CD8-positive, alpha-beta memory T cell (primary cell): ENCODE measurements around the gene PRAC2. TPM values are rescaled to one million over a fixed set of nuclear protein-coding genes. Genes with fewer than 3 reads are reported as not detected.

Source experiments
- CTCF ChIA-PET: fragments of 350-600 bp; sonication (Branson Sonifier 250); formaldehyde crosslinking; loops from one replicate; lab custom pipeline; 2021; ENCODE audit warnings: antibody characterized with exemption; lab: Charles Lee
- POLR2A ChIA-PET: fragments of 350-600 bp; sonication (Branson Sonifier 250); formaldehyde crosslinking; loops from one replicate; lab custom pipeline; 2021; ENCODE audit warnings: antibody characterized with exemption; lab: Charles Lee
- DNase-seq, 5 donors: peaks; one replicate each; pipeline versions ENCODE4 v3.0.0 to v3.0.0-alpha.2; 2020 to 2022; ENCODE audit warnings: mixed read lengths in 1 of 5
- H3K27ac ChIP-seq: one replicate; pipeline ENCODE4 v1.7.0; 2013; ENCODE audit warnings: low read depth, mild to moderate bottlenecking, low read length, moderate library complexity
- H3K27me3 ChIP-seq: 2 replicates; pipeline ENCODE4 v1.7.0; 2013; ENCODE audit warnings: low read length, mild to moderate bottlenecking; ENCODE audit not compliant: insufficient read depth, poor library complexity, severe bottlenecking
- H3K36me3 ChIP-seq: 2 replicates; pipeline ENCODE4 v1.7.0; 2013; ENCODE audit warnings: mild to moderate bottlenecking, low read length, moderate library complexity; ENCODE audit not compliant: insufficient read depth
- H3K4me1 ChIP-seq: 2 replicates; pipeline ENCODE4 v1.7.0; 2013; ENCODE audit warnings: mild to moderate bottlenecking, low read length, moderate library complexity; ENCODE audit not compliant: insufficient read depth
- H3K4me3 ChIP-seq: 2 replicates; pipeline ENCODE4 v1.7.0; 2013; ENCODE audit warnings: mild to moderate bottlenecking, low read length
- H3K9me3 ChIP-seq: 2 replicates; pipeline ENCODE4 v1.7.0; 2013; ENCODE audit warnings: mild to moderate bottlenecking, low read length
- H3K27ac Mint-ChIP-seq, 8 donors: one replicate each; pipeline ENCODE4 v1.8.0; 2020 to 2021; ENCODE audit warnings: mixed read lengths in 8 of 8, mild to moderate bottlenecking in 6 of 8, inconsistent platforms in 3 of 8, moderate library complexity in 3 of 8
- H3K27me3 Mint-ChIP-seq, 2 donors: one replicate each; pipeline ENCODE4 v1.8.0; 2020 to 2021; ENCODE audit warnings: mixed read lengths in 2 of 2, mild to moderate bottlenecking in 1 of 2, moderate library complexity in 1 of 2
- H3K36me3 Mint-ChIP-seq, 3 donors: one replicate each; pipeline ENCODE4 v1.8.0; 2020 to 2021; ENCODE audit warnings: mixed read lengths in 3 of 3, inconsistent platforms in 1 of 3, mild to moderate bottlenecking in 1 of 3
- H3K4me1 Mint-ChIP-seq, 3 donors: one replicate each; pipeline ENCODE4 v1.8.0; 2020 to 2021; ENCODE audit warnings: mixed read lengths in 3 of 3, inconsistent platforms in 1 of 3, mild to moderate bottlenecking in 1 of 3
- H3K4me3 Mint-ChIP-seq, 7 donors: one replicate each; pipeline ENCODE4 v1.8.0; 2020 to 2021; ENCODE audit warnings: mixed read lengths in 7 of 7, mild to moderate bottlenecking in 6 of 7, moderate library complexity in 4 of 7, inconsistent platforms in 2 of 7
- H3K9me3 Mint-ChIP-seq, 5 donors: one replicate each; pipeline ENCODE4 v1.8.0; 2020 to 2022; ENCODE audit warnings: mixed read lengths in 5 of 5, mild to moderate bottlenecking in 3 of 5, moderate library complexity in 2 of 5, inconsistent platforms in 1 of 5
- polyA plus RNA-seq: library from polyadenylated mRNA; unstranded; fragments of 300-500 nt; fragmentation: Illumina TruSeq; gene quantifications from one replicate; pipeline ENCODE4 v1.2.3, GENCODE V29; 2021
- total RNA-seq, 2 experiments: library from RNA; stranded (reverse); gene quantifications; one replicate each; pipeline ENCODE4 v1.2.3, GENCODE V29; 2021

Gene PRAC2
- total and polyA plus RNA-seq, 3 experiments from 2014 or later, result not detected

- Mint-ChIP-seq H3K27ac (peak within 1 kb of the TSS in 3 of 8 donors; percentile 21 to 70 (median 39)), H3K4me3 (peak within 1 kb of the TSS in 6 of 7 donors; percentile 29 to 79 (median 64)), H3K36me3 (no peaks in the 10 kb centered on the region), H3K9me3 (peaks cover 0 to 22% (median 6%) of the 10 kb centered on the region in 5 donors), H3K27me3 (peaks cover 98 to 99% of the 10 kb centered on the region in 2 donors), H3K4me1 (peaks cover 38 to 50% (median 46%) of the 10 kb centered on the region in 3 donors)
- no peak for DNase-seq
- Histone ChIP-seq H3K4me3 (no peak within 1 kb of the TSS), H3K27me3 (peaks cover 91% of the 10 kb centered on the region), H3K27ac (no peak within 1 kb of the TSS), H3K4me1 (peaks cover 40% of the 10 kb centered on the region), H3K9me3 (no peaks in the 10 kb centered on the region), H3K36me3 (no peaks in the 10 kb centered on the region)
- ChIA-PET CTCF (interaction anchor here (2.5 kb wide), 1 partner anchor 15 kb away, joined by 15 read pairs; no protein-coding TSS in a partner anchor), POLR2A (interaction anchor here (0.6 kb wide), 1 partner anchor 284 kb away, joined by 3 read pairs; no protein-coding TSS in a partner anchor)
These were observed 631 bp upstream of the PRAC2 start, which contains the start of gene PRAC1 for GRCh38 chr17:48722201-48722907. TSS of gene PRAC1 (minus strand) at chr17:48722518. CDS start at chr17:48722392, 126 bp downstream.

- Mint-ChIP-seq H3K27ac (peak overlapping the region in 4 of 8 donors; percentile 21 to 70 (median 48)), H3K4me3 (peak overlapping the region; percentile 31 to 79 (median 75)), H3K9me3 (peaks cover 0 to 11% (median 5%) of the 10 kb centered on the region in 5 donors), H3K36me3 (no peaks in the 10 kb centered on the region), H3K4me1 (peaks cover 34 to 50% (median 44%) of the 10 kb centered on the region in 3 donors), H3K27me3 (peaks cover 95 to 98% of the 10 kb centered on the region in 2 donors)
- ChIA-PET POLR2A (interaction anchor here (0.6 kb wide), 3 partner anchors 21 to 283 kb away, joined by 3 to 6 read pairs (median 3); no protein-coding TSS in a partner anchor), CTCF (interaction anchor here (1.2 to 2.5 kb wide), 10 partner anchors 8 to 165 kb away, joined by 3 to 15 read pairs (median 6); no protein-coding TSS in a partner anchor)
- no peak for DNase-seq
- Histone ChIP-seq H3K9me3 (no peaks in the 10 kb centered on the region), H3K27ac (no peak overlapping the region), H3K36me3 (no peaks in the 10 kb centered on the region), H3K27me3 (peaks cover 92% of the 10 kb centered on the region), H3K4me1 (peaks cover 44% of the 10 kb centered on the region), H3K4me3 (peak overlapping the region; percentile 33)
These were observed 652 bp downstream of the PRAC2 start for GRCh38 chr17:48723423-48724250.

- H3K4me3 ChIP-seq, result peak overlapping the region; percentile 33
- Mint-ChIP-seq H3K27ac (peak overlapping the region in 3 of 8 donors; percentile 38 to 72 (median 70)), H3K9me3 (peaks cover 0 to 9% (median 3%) of the 10 kb centered on the region in 5 donors), H3K4me1 (peaks cover 40 to 51% (median 43%) of the 10 kb centered on the region in 3 donors), H3K27me3 (peaks cover 93 to 97% of the 10 kb centered on the region in 2 donors), H3K4me3 (peak overlapping the region; percentile 31 to 79 (median 75)), H3K36me3 (no peaks in the 10 kb centered on the region)
- H3K27me3 ChIP-seq, result peaks cover 92% of the 10 kb centered on the region
- H3K9me3 ChIP-seq, result no peaks in the 10 kb centered on the region
- POLR2A ChIA-PET, result interaction anchor here (0.6 kb wide), 1 partner anchor 20 kb away, joined by 3 read pairs; no protein-coding TSS in a partner anchor
- CTCF ChIA-PET, result interaction anchor here (1.2 to 2.5 kb wide), 11 partner anchors 8 to 164 kb away, joined by 3 to 15 read pairs (median 5); no protein-coding TSS in a partner anchor
- H3K27ac ChIP-seq, result no peak overlapping the region
- DNase-seq, result peak; percentile 54 to 79 (median 64)
- H3K4me1 ChIP-seq, result peaks cover 39% of the 10 kb centered on the region
- no peaks in the 10 kb centered on the region for H3K36me3 ChIP-seq
These were observed 1.4 kb downstream of the PRAC2 start for GRCh38 chr17:48724251-48725003.

- Histone ChIP-seq H3K27me3 (peaks cover 92% of the 10 kb centered on the region), H3K4me1 (peaks cover 37% of the 10 kb centered on the region), H3K27ac (no peak overlapping the region), H3K36me3 (no peaks in the 10 kb centered on the region), H3K9me3 (no peaks in the 10 kb centered on the region), H3K4me3 (no peak overlapping the region)
- Mint-ChIP-seq H3K36me3 (no peaks in the 10 kb centered on the region), H3K27ac (peak overlapping the region in 2 of 8 donors; percentile 63 to 70), H3K4me1 (peaks cover 42 to 53% (median 43%) of the 10 kb centered on the region in 3 donors), H3K9me3 (peaks cover 0 to 9% (median 3%) of the 10 kb centered on the region in 5 donors), H3K4me3 (peak overlapping the region in 6 of 7 donors; percentile 31 to 79 (median 47)), H3K27me3 (peaks cover 92 to 97% of the 10 kb centered on the region in 2 donors)
- ChIA-PET CTCF (interaction anchor here (1.4 to 2.5 kb wide), 6 partner anchors 9 to 164 kb away, joined by 4 to 15 read pairs (median 7); no protein-coding TSS in a partner anchor), POLR2A (no interaction called here)
- DNase-seq, result no peak
These were observed 2.0 kb downstream of the PRAC2 start for GRCh38 chr17:48725004-48725287.

GRCh38 chr17:48725288-48726064 is 2.5 kb downstream of the PRAC2 start:
- Histone ChIP-seq H3K9me3 (no peaks in the 10 kb centered on the region), H3K27me3 (peaks cover 93% of the 10 kb centered on the region), H3K4me3 (no peak overlapping the region), H3K27ac (no peak overlapping the region), H3K36me3 (no peaks in the 10 kb centered on the region), H3K4me1 (peaks cover 37% of the 10 kb centered on the region)
- CTCF ChIA-PET, result interaction anchor here (1.4 to 2.5 kb wide), 6 partner anchors 9 to 163 kb away, joined by 4 to 15 read pairs (median 7); no protein-coding TSS in a partner anchor
- Mint-ChIP-seq H3K4me3 (peak overlapping the region in 6 of 7 donors; percentile 31 to 79 (median 46)), H3K4me1 (peaks cover 39 to 53% (median 42%) of the 10 kb centered on the region in 3 donors), H3K27ac (peak overlapping the region in 3 of 8 donors; percentile 23 to 70 (median 63)), H3K27me3 (peaks cover 91 to 97% of the 10 kb centered on the region in 2 donors), H3K36me3 (no peaks in the 10 kb centered on the region), H3K9me3 (peaks cover 0 to 6% (median 0%) of the 10 kb centered on the region in 5 donors)
- POLR2A ChIA-PET, result no interaction called here
- DNase-seq, result no peak

- Histone ChIP-seq H3K4me3 (no peak overlapping the region), H3K27ac (no peak overlapping the region), H3K9me3 (no peaks in the 10 kb centered on the region), H3K27me3 (peaks cover 93% of the 10 kb centered on the region), H3K36me3 (no peaks in the 10 kb centered on the region), H3K4me1 (peaks cover 37% of the 10 kb centered on the region)
- POLR2A ChIA-PET, result no interaction called here
- Mint-ChIP-seq H3K27me3 (peaks cover 92 to 95% of the 10 kb centered on the region in 2 donors), H3K36me3 (no peaks in the 10 kb centered on the region), H3K27ac (peak overlapping the region in 3 of 8 donors; percentile 25 to 70 (median 44)), H3K9me3 (peaks cover 0 to 1% (median 0%) of the 10 kb centered on the region in 5 donors), H3K4me3 (peak overlapping the region in 3 of 7 donors; percentile 10 to 22 (median 19)), H3K4me1 (peaks cover 38 to 53% (median 42%) of the 10 kb centered on the region in 3 donors)
- CTCF ChIA-PET, result interaction anchor here (1.9 to 2.3 kb wide), 2 partner anchors 22 to 25 kb away, joined by 5 to 8 read pairs; no protein-coding TSS in a partner anchor
- DNase-seq, result no peak
These were observed 3.3 kb downstream of the PRAC2 start for GRCh38 chr17:48726114-48726915.
